Mesothelial cell of epicardium (in vitro differentiated cells): ENCODE results near the gene KREMEN1. TPM values are rescaled to one million over a fixed set of nuclear protein-coding genes. Genes with fewer than 3 reads are reported as not detected.

Experiments used
- DNase-seq, 2 experiments: peaks; one replicate each; pipeline ENCODE4 v3.0.0; 2021; ENCODE audit warnings: low spot score in 2 of 2; ENCODE audit not compliant: unreplicated experiment in 2 of 2
- H3K27ac Mint-ChIP-seq: 2 replicates; pipeline ENCODE4 v1.8.0; 2021; ENCODE audit warnings: mixed read lengths
- H3K27me3 Mint-ChIP-seq: 2 replicates; pipeline ENCODE4 v1.8.0; 2021; ENCODE audit warnings: low read depth, mixed read lengths
- H3K36me3 Mint-ChIP-seq: 2 replicates; pipeline ENCODE4 v1.8.0; 2021; ENCODE audit warnings: mixed read lengths
- H3K4me1 Mint-ChIP-seq: 2 replicates; pipeline ENCODE4 v1.8.0; 2021; ENCODE audit warnings: mixed read lengths
- H3K4me3 Mint-ChIP-seq: 2 replicates; pipeline ENCODE4 v1.8.0; 2021; ENCODE audit warnings: mild to moderate bottlenecking, moderate library complexity, mixed read lengths
- H3K9me3 Mint-ChIP-seq: 2 replicates; pipeline ENCODE4 v1.8.0; 2021; ENCODE audit warnings: mixed read lengths
- total RNA-seq: library from RNA; stranded (reverse); gene quantifications from 3 replicates; pipeline ENCODE4 v1.2.1, GENCODE V29; 2021
- TF ChIP-seq, protein P1 (sequence below): fragments of 200-600 bp; sonication (generic); IDR thresholded peaks from one replicate; pipeline ENCODE4 v1.5.0; 2021; ENCODE audit warnings: antibody characterized with exemption; ENCODE audit not compliant: unreplicated experiment

The KREMEN1 gene
- total RNA-seq, 1 donor from 2014 or later = 24.4 TPM

DNA sequence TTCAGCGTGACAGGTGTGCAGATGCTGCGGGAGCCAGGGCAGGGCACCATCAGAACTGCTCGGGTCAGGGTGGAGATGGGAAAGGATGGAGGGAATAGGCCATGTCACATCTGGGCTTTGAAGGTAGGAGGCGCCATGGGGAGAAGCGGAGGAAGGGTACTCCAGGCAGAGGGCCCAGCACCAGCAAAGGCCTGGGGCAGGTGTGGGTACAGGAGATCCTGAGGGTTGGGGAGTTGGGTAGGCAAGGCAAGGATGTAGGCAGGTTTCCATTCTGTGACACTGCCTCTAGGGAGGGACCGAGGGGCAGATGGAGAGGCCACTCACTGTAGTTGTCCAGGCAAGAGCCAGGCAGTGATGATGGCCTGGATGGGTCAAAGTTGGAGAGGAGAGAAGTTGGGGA, 141.4 kb downstream of the KREMEN1 start:
- Mint-ChIP-seq H3K9me3 (no peaks in the 10 kb centered on the region), H3K36me3 (no peaks in the 10 kb centered on the region), H3K27ac (no peak overlapping the region), H3K27me3 (no peaks in the 10 kb centered on the region), H3K4me3 (no peak overlapping the region), H3K4me1 (peaks cover 6% of the 10 kb centered on the region)
- no peak for DNase-seq
- TF ChIP-seq, protein P1, sequence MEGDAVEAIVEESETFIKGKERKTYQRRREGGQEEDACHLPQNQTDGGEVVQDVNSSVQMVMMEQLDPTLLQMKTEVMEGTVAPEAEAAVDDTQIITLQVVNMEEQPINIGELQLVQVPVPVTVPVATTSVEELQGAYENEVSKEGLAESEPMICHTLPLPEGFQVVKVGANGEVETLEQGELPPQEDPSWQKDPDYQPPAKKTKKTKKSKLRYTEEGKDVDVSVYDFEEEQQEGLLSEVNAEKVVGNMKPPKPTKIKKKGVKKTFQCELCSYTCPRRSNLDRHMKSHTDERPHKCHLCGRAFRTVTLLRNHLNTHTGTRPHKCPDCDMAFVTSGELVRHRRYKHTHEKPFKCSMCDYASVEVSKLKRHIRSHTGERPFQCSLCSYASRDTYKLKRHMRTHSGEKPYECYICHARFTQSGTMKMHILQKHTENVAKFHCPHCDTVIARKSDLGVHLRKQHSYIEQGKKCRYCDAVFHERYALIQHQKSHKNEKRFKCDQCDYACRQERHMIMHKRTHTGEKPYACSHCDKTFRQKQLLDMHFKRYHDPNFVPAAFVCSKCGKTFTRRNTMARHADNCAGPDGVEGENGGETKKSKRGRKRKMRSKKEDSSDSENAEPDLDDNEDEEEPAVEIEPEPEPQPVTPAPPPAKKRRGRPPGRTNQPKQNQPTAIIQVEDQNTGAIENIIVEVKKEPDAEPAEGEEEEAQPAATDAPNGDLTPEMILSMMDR = no peak

DNA sequence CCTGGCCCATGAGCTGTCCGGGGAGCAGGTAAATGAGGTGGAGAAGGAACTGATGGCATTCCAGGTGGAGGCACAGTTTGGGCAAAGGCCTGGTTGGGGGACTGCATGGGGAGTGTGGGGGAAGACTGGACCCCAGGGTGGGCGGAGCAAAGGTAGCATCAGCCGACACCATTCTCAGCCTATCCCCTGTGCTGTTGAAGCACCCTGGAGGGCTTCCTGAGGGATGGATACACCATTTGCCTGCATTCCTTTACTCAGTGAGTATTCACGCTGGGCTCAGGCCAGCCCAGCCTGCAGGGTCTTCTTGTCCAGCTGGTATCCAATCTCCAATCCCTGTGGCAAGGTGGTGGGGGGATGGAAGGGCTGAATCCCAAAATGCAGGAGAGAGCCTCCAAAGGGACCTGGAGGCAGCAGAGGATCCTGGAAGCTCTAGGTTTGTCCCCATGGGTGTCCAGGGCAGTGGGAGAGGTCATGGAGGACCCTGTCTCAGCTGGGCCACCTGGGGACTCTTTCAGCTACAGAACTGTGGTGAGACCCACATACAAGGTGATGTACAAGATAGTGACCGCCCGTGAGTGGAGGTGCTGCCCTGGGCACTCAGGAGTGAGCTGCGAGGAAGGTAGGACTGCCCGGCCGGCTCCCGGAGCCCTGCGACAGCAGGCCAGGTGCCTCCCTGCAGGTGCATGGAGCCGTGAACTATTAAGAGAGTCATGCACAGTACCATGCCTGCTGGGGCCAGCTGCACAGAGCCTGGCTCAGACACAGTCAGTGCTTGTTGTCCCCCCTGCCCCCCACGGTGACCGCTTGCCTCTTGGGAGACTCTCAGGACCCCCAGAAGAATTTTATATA, 142.4 kb downstream of the KREMEN1 start:
- TF ChIP-seq, protein P1 = no peak
- H3K9me3 Mint-ChIP-seq = no peaks in the 10 kb centered on the region
- no peak overlapping the region for H3K27ac Mint-ChIP-seq
- no peaks in the 10 kb centered on the region for H3K27me3 Mint-ChIP-seq
- no peak overlapping the region for H3K4me3 Mint-ChIP-seq
- H3K36me3 Mint-ChIP-seq = no peaks in the 10 kb centered on the region
- H3K4me1 Mint-ChIP-seq = no peaks in the 10 kb centered on the region
- DNase-seq = no peak

DNA sequence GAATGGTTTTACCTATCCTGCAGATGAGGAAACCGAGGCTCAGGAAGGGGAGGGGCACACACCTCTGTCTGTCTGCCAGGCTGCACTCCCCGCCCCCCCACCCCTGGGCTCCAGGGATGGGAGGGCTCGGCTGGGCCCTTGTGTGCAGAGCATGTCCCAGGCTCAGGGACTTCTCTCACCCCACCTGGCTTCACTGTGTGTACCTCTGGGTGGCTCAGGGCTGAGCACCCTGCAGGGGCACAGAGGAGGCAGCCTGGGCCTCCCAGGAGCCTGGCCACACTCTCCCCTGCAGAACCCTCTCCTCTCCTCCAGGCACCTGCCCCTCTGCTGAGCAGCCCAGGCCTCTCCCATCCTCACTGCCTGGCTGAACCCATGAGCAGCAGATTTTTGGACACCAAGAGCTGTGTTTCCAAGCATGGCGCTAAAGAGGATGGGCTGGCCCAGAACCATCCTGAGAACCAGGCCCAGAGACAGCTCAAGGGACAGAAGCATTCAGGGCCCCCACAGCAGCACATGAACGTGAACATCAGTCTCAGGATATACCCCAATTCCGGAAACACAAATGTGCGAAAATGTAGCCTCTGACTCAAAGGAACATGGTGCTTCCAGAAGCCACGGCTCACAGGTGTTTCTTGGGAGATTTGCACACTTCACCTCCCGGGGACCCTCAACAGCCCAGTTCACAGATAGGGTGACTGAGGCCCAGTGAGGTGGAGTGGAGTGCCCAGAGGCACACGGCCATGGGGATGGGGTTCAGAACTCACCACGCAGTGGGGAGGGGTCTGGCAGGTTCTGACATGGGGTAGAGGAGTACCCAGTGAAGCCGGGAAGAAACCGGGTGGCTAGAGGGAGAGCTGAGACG, 143.4 kb downstream of the KREMEN1 start:
- DNase-seq = no peak
- Mint-ChIP-seq H3K9me3 (no peaks in the 10 kb centered on the region), H3K27me3 (no peaks in the 10 kb centered on the region), H3K4me1 (no peaks in the 10 kb centered on the region), H3K36me3 (no peaks in the 10 kb centered on the region), H3K4me3 (no peak overlapping the region), H3K27ac (no peak overlapping the region)
- TF ChIP-seq, protein P1 = no peak

DNA sequence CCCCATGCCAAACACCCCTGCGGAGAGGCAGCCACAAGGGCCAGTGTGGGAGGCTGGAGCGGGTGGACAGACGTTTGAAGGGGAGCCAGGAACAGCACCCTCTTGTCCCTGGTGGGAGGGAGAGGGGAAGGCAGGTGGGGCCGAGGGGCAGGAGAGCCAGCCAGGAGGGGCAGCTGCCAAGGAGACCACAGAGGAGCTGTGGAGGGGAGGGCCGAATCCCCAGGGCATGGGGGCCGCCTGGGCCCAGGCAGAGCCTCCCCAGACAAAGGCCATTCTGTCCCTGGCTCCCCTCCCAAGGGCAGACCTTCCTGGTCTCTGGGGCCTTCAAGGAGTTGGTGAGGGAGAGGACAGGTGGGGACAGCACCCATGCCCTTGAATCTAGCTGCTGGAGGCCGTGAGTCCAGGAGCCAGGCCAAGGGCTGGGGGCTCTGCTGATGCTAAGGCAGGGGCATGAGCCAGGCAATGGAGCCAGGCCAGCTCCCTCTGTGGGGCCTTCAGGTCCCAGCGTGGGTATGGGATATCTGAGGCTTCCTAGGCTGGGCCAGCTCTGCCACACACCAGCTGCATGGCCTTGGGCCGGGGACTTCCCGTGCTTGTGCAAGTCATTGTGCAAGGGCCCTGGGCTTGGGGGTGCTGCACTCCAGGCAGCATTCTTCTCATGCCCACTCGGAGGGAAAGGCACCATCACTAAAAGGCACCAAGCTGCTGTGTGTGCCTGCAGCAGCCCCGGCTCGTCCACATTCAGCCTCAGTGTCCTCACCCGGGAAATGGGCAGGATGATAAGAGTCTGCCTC, 144.2 kb downstream of the KREMEN1 start:
- Mint-ChIP-seq H3K9me3 (no peaks in the 10 kb centered on the region), H3K36me3 (no peaks in the 10 kb centered on the region), H3K27me3 (no peaks in the 10 kb centered on the region), H3K4me3 (no peak overlapping the region), H3K27ac (no peak overlapping the region), H3K4me1 (no peaks in the 10 kb centered on the region)
- DNase-seq = no peak
- TF ChIP-seq, protein P1 = no peak

Other genes with a start within 250 kb of the KREMEN1 start
- gene ZNRF3, start 189.5 kb upstream of the KREMEN1 start, total RNA-seq = 35.9 to 37.3 TPM (median 36.4 TPM) in 3 replicates
- 0.44 to 0.45 TPM in 2 of 3 replicates, not detected in the other for gene C22orf31, start 11.2 kb upstream of the KREMEN1 start, total RNA-seq
- gene EMID1, start 132.9 kb downstream of the KREMEN1 start, total RNA-seq = 15.7 to 18.1 TPM (median 17.6 TPM) in 3 replicates
- 55.9 to 59.6 TPM (median 58.0 TPM) in 3 replicates for gene RHBDD3, start 194.9 kb downstream of the KREMEN1 start, total RNA-seq
- gene EWSR1, start 195.2 kb downstream of the KREMEN1 start, total RNA-seq = 364 to 381 TPM (median 379 TPM) in 3 replicates
- gene GAS2L1, start 233.6 kb downstream of the KREMEN1 start, total RNA-seq = 13.4 to 14.6 TPM (median 13.6 TPM) in 3 replicates
- gene RASL10A, start 242.7 kb downstream of the KREMEN1 start, total RNA-seq = 2.5 to 3.8 TPM (median 3.1 TPM) in 3 replicates